Cortex of kidney (tissue), 1 donor: Measurements from ENCODE around the gene HOXD3.

ENCODE experiments used
- DNase-seq: peaks from one replicate; lab custom pipeline; 2025; lab: John Stamatoyannopoulos, UW

HOXD3 gene

GRCh38 chr2:176149481-176149938, 7.6 kb upstream of the HOXD3 start:
- DNase-seq: no peak

- no peak for DNase-seq
Observed at GRCh38 chr2:176149939-176150583, 7.0 kb upstream of the HOXD3 start.

- DNase-seq: no peak
Observed at GRCh38 chr2:176150584-176151441, 6.3 kb upstream of the HOXD3 start.

GRCh38 chr2:176151442-176152287, 5.4 kb upstream of the HOXD3 start, which contains the start of gene HOXD4:
TSS of gene HOXD4 (plus strand) at chr2:176151550. CDS start at chr2:176151634, 84 bp downstream.
- DNase-seq: no peak

- DNase-seq: no peak
Observed at GRCh38 chr2:176152350-176153181, 4.5 kb upstream of the HOXD3 start.

- no peak for DNase-seq
Observed at GRCh38 chr2:176154576-176155252, 2.4 kb upstream of the HOXD3 start.

- DNase-seq: no peak
Observed at GRCh38 chr2:176155356-176156044, 1.6 kb upstream of the HOXD3 start.

GRCh38 chr2:176156301-176156806, 753 bp upstream of the HOXD3 start:
- no peak for DNase-seq

- DNase-seq: no peak
Observed at GRCh38 chr2:176157499-176158185, 535 bp downstream of the HOXD3 start.

GRCh38 chr2:176158186-176158591, 1.1 kb downstream of the HOXD3 start:
- no peak for DNase-seq

- DNase-seq: no peak
Observed at GRCh38 chr2:176158855-176159662, 2.0 kb downstream of the HOXD3 start.

GRCh38 chr2:176159663-176160250, 2.6 kb downstream of the HOXD3 start:
- no peak for DNase-seq

GRCh38 chr2:176160251-176160985, 3.3 kb downstream of the HOXD3 start:
- no peak for DNase-seq

- no peak for DNase-seq
Observed at GRCh38 chr2:176160986-176161824, 4.1 kb downstream of the HOXD3 start.

GRCh38 chr2:176161825-176162626, 4.9 kb downstream of the HOXD3 start:
- DNase-seq: no peak
